Measurements from ENCODE around the gene PLXNA4.

Gene PLXNA4

DNA sequence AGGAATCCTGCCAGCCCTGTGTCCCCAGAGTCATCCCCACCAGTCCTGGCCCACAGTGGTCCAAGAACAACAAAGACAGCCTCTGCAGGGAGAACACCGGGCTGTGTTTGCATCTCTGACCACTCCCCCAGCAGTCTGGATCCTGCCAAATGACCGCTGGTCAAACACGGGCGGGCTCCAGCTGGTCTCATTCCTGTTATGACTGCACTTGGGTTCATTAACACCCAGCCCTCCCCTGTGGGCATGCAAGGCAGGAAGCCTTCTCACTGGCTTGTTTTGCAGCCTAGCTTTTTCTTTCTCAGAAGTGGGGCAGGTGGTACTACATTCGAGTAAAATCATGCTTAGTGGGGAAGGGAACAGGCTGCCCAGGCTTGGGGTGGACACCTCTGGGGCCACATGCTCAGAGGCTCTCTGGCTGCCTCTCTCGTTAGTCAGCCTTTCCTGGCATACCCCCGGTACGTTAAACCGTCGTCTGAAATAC, 190.0 kb downstream of the PLXNA4 start:
- Histone ChIP-seq H3K27ac (ENCODE audit: low read depth, low read length) (no peak overlapping the region), H3K9ac (ENCODE audit: low read depth, low read length) (no peak overlapping the region), H3K4me3 (ENCODE audit: low read depth, low read length) (no peak overlapping the region), H3K9me3 (ENCODE audit: control insufficient read depth, insufficient read depth, low read length) (no peaks in the 10 kb centered on the region), H3K4me1 (ENCODE audit: control insufficient read depth, insufficient read depth, low read length) (no peaks in the 10 kb centered on the region), H3K27me3 (ENCODE audit: control insufficient read depth, insufficient read depth, low read length) (no peaks in the 10 kb centered on the region; the same call in 1 of the 2 replicates), H3K36me3 (ENCODE audit: control insufficient read depth, insufficient read depth, low read length) (no peaks in the 10 kb centered on the region)

- H3K4me1 ChIP-seq (ENCODE audit: control insufficient read depth, insufficient read depth, low read length): peaks cover 9% of the 10 kb centered on the region
- H3K36me3 ChIP-seq (ENCODE audit: control insufficient read depth, insufficient read depth, low read length): no peaks in the 10 kb centered on the region
- H3K9me3 ChIP-seq (ENCODE audit: control insufficient read depth, insufficient read depth, low read length): no peaks in the 10 kb centered on the region
- no peak overlapping the region for H3K4me3 ChIP-seq (ENCODE audit: low read depth, low read length)
- H3K27ac ChIP-seq (ENCODE audit: low read depth, low read length): no peak overlapping the region
- no peaks in the 10 kb centered on the region; the same call in 1 of the 2 replicates for H3K27me3 ChIP-seq (ENCODE audit: control insufficient read depth, insufficient read depth, low read length)
- H3K9ac ChIP-seq (ENCODE audit: low read depth, low read length): no peak overlapping the region
Observed at GRCh38 chr7:132383962-132384361, 192.3 kb downstream of the PLXNA4 start.

DNA sequence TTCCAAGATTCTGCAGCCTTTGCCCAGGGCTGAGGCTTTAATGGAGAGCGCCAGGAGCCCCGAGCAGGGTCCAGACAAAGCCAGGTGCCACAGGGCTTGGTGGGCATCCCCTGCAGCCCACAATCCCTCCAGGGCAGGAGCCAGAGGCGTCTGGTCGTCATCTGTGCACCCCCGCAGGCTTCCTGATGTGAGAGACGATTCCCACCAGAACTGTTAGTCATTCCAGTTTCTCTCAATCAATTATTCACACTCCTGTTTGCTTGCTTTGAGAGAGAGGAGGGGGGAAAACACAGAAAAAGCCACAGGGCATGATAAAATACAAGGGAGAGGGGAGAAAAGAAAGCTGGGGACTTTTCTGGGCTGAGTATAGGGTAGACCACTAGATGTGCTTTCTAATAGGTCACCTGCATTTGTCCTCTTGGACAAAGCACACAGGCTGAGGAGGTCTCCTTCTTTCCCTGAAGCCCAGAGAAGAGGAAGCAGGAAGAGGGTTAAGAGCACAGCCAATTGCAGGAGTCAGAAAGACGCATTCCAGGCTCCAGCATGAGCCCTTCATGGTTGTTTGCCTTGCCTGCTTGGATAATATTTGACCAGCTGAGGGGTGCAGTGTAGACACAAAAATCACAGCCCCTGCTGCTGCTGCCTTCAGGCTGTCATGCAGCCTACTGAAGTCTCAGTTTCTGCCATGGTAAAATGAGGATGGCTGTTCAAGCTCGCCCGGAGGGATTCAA, 194.4 kb downstream of the PLXNA4 start:
- Histone ChIP-seq H3K9ac (ENCODE audit: low read depth, low read length) (no peak overlapping the region), H3K4me3 (ENCODE audit: low read depth, low read length) (no peak overlapping the region), H3K27ac (ENCODE audit: low read depth, low read length) (peak overlapping the region; percentile 30), H3K36me3 (ENCODE audit: control insufficient read depth, insufficient read depth, low read length) (no peaks in the 10 kb centered on the region), H3K27me3 (ENCODE audit: control insufficient read depth, insufficient read depth, low read length) (no peaks in the 10 kb centered on the region; the same call in 1 of the 2 replicates), H3K4me1 (ENCODE audit: control insufficient read depth, insufficient read depth, low read length) (peaks cover 9% of the 10 kb centered on the region), H3K9me3 (ENCODE audit: control insufficient read depth, insufficient read depth, low read length) (no peaks in the 10 kb centered on the region)

DNA sequence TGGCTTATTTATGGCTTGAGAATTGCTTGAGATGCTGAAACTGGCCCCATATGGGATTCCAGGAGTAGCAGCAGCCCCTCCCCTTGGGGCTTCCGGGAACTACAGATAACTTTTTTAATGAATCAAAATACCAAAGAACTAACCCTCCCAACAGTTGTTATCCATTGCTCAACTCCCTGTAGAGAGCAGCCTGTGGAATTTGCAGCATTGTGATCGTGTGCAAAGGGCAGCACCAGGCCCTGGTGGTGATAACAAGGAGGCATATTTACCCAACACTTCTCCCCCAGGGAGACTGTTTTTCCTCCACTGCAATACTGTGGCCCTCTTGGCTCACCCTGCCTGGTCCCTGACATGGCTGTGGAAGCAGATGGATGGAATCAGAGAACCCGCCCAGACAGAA, 196.2 kb downstream of the PLXNA4 start:
- H3K27ac ChIP-seq (ENCODE audit: low read depth, low read length): peak overlapping the region; percentile 39
- H3K4me3 ChIP-seq (ENCODE audit: low read depth, low read length): no peak overlapping the region
- no peaks in the 10 kb centered on the region for H3K9me3 ChIP-seq (ENCODE audit: control insufficient read depth, insufficient read depth, low read length)
- H3K9ac ChIP-seq (ENCODE audit: low read depth, low read length): no peak overlapping the region
- no peaks in the 10 kb centered on the region for H3K36me3 ChIP-seq (ENCODE audit: control insufficient read depth, insufficient read depth, low read length)
- H3K27me3 ChIP-seq (ENCODE audit: control insufficient read depth, insufficient read depth, low read length): no peaks in the 10 kb centered on the region; the same call in 1 of the 2 replicates
- H3K4me1 ChIP-seq (ENCODE audit: control insufficient read depth, insufficient read depth, low read length): peaks cover 9% of the 10 kb centered on the region

GRCh38 chr7:132379292-132379691, 197.0 kb downstream of the PLXNA4 start:
- Histone ChIP-seq H3K27me3 (ENCODE audit: control insufficient read depth, insufficient read depth, low read length) (no peaks in the 10 kb centered on the region), H3K36me3 (ENCODE audit: control insufficient read depth, insufficient read depth, low read length) (no peaks in the 10 kb centered on the region), H3K27ac (ENCODE audit: low read depth, low read length) (peak overlapping the region; percentile 0), H3K4me3 (ENCODE audit: low read depth, low read length) (no peak overlapping the region), H3K9me3 (ENCODE audit: control insufficient read depth, insufficient read depth, low read length) (no peaks in the 10 kb centered on the region), H3K9ac (ENCODE audit: low read depth, low read length) (no peak overlapping the region), H3K4me1 (ENCODE audit: control insufficient read depth, insufficient read depth, low read length) (peaks cover 9% of the 10 kb centered on the region)

GRCh38 chr7:132377703-132378584, 198.3 kb downstream of the PLXNA4 start:
- Histone ChIP-seq H3K9ac (ENCODE audit: low read depth, low read length) (no peak overlapping the region), H3K27me3 (ENCODE audit: control insufficient read depth, insufficient read depth, low read length) (no peaks in the 10 kb centered on the region), H3K9me3 (ENCODE audit: control insufficient read depth, insufficient read depth, low read length) (no peaks in the 10 kb centered on the region), H3K27ac (ENCODE audit: low read depth, low read length) (no peak overlapping the region), H3K4me1 (ENCODE audit: control insufficient read depth, insufficient read depth, low read length) (peaks cover 9% of the 10 kb centered on the region), H3K36me3 (ENCODE audit: control insufficient read depth, insufficient read depth, low read length) (no peaks in the 10 kb centered on the region), H3K4me3 (ENCODE audit: low read depth, low read length) (no peak overlapping the region)

- Histone ChIP-seq H3K27ac (ENCODE audit: low read depth, low read length) (no peak overlapping the region), H3K4me1 (ENCODE audit: control insufficient read depth, insufficient read depth, low read length) (peaks cover 9% of the 10 kb centered on the region), H3K9me3 (ENCODE audit: control insufficient read depth, insufficient read depth, low read length) (no peaks in the 10 kb centered on the region), H3K27me3 (ENCODE audit: control insufficient read depth, insufficient read depth, low read length) (no peaks in the 10 kb centered on the region), H3K36me3 (ENCODE audit: control insufficient read depth, insufficient read depth, low read length) (no peaks in the 10 kb centered on the region), H3K9ac (ENCODE audit: low read depth, low read length) (no peak overlapping the region), H3K4me3 (ENCODE audit: low read depth, low read length) (no peak overlapping the region)
Observed at GRCh38 chr7:132377015-132377414, 199.3 kb downstream of the PLXNA4 start.

DNA sequence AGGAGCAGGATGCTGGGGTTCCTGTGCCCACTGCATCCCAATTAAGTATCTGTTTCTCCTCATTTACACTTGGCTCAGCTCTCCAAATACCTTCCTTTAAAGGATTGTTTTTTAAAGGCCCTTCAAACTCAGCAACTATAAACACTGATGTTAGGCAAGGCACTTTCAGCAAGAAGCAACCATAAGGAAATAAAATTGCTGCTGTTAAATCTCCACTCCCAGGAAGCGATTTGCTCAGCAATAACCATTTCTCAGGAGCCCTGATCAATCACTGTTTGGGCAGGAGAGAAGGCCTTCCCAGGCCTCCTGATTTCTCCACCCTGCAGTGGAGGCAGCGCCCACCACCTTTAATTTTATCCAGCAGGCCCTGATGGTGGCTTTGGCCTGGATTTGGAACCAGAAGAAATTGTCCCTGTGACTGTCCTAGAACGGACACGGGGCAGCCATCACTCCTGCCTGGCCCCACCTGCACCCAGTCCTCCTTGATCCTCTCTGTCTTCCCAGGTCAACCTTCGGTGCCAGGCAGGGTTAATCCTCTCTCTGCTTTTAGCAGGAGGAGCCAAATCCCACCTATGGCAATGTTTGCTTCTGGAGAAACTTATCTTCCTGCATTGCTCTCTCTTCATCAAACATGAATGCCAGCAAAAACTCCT, 199.8 kb downstream of the PLXNA4 start:
- no peaks in the 10 kb centered on the region for H3K27me3 ChIP-seq (ENCODE audit: control insufficient read depth, insufficient read depth, low read length)
- H3K27ac ChIP-seq (ENCODE audit: low read depth, low read length): no peak overlapping the region
- no peak overlapping the region for H3K9ac ChIP-seq (ENCODE audit: low read depth, low read length)
- H3K4me3 ChIP-seq (ENCODE audit: low read depth, low read length): no peak overlapping the region
- H3K4me1 ChIP-seq (ENCODE audit: control insufficient read depth, insufficient read depth, low read length): peaks cover 9% of the 10 kb centered on the region
- no peaks in the 10 kb centered on the region for H3K9me3 ChIP-seq (ENCODE audit: control insufficient read depth, insufficient read depth, low read length)
- no peaks in the 10 kb centered on the region for H3K36me3 ChIP-seq (ENCODE audit: control insufficient read depth, insufficient read depth, low read length)

DNA sequence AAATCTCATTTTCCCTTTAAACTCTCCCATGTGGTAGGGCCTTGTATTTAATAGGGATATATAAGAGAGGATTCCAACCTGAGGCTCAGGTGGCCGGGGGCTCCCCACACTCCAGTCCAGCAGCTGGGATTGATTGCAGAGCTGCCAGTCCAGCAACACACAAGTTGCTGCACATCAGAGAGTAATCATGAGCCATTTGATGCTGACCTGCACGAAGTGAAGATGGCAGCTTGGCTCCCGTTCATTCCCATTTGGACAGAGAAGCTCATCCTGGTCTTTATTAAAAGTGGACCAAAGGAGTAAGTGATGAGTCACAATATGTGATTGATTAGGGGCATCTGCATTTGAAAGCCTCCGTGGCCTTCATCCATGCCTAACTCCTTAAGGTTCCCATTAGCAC, 202.4 kb downstream of the PLXNA4 start:
- Histone ChIP-seq H3K9ac (ENCODE audit: low read depth, low read length) (no peak overlapping the region), H3K36me3 (ENCODE audit: control insufficient read depth, insufficient read depth, low read length) (no peaks in the 10 kb centered on the region), H3K9me3 (ENCODE audit: control insufficient read depth, insufficient read depth, low read length) (no peaks in the 10 kb centered on the region), H3K4me3 (ENCODE audit: low read depth, low read length) (no peak overlapping the region), H3K27me3 (ENCODE audit: control insufficient read depth, insufficient read depth, low read length) (no peaks in the 10 kb centered on the region), H3K27ac (ENCODE audit: low read depth, low read length) (no peak overlapping the region), H3K4me1 (ENCODE audit: control insufficient read depth, insufficient read depth, low read length) (no peaks in the 10 kb centered on the region)

DNA sequence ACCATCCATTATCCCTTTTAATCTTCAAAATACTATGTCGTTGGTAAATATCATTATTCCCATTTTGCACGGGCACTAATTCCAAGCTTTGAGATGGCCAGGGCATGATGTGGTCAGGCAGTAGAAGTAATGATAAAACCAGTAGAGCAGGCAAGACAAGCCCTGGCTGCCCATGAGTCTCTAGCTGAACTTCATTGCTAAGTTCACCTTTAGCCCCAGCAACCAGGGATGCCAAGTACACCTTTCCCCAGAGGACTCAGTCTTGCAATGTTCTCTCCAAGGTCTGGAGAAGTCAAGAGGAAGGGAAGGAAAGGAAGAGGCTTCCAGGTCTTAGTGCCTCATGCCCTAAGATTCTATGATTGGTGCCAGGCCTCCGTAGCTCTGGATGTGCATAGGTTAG, 203.2 kb downstream of the PLXNA4 start:
- no peaks in the 10 kb centered on the region for H3K4me1 ChIP-seq (ENCODE audit: control insufficient read depth, insufficient read depth, low read length)
- H3K9ac ChIP-seq (ENCODE audit: low read depth, low read length): no peak overlapping the region
- H3K27ac ChIP-seq (ENCODE audit: low read depth, low read length): no peak overlapping the region
- H3K27me3 ChIP-seq (ENCODE audit: control insufficient read depth, insufficient read depth, low read length): no peaks in the 10 kb centered on the region
- H3K36me3 ChIP-seq (ENCODE audit: control insufficient read depth, insufficient read depth, low read length): no peaks in the 10 kb centered on the region
- no peaks in the 10 kb centered on the region for H3K9me3 ChIP-seq (ENCODE audit: control insufficient read depth, insufficient read depth, low read length)
- no peak overlapping the region for H3K4me3 ChIP-seq (ENCODE audit: low read depth, low read length)
